GM12878 (cell line): ENCODE results near the gene PMM2. TPM values are rescaled to one million over a fixed set of nuclear protein-coding genes. Genes with fewer than 3 reads are reported as not detected.

ENCODE experiments used
- ATAC-seq: fragments of 200-7000 bp; cut with Tn5 transposase; 3 replicates; pipeline ENCODE4 v1.9.1; 2020; ENCODE audit warnings: mild to moderate bottlenecking, moderate library complexity
- BruUV-seq: library from RNA; stranded (reverse); fragments of 400-500 nt; replicated peaks from 2 replicates; lab custom pipeline; 2021; lab: Mats Ljungman, UMichigan
- CTCF ChIA-PET: fragments of 300-600 bp; sonication (Branson Sonifier 250); formaldehyde crosslinking; extraction: SDS; loops from one replicate; lab custom pipeline; 2021; ENCODE audit warnings: inconsistent platforms; lab: Yijun Ruan, JAX
- POLR2A ChIA-PET: fragments of 350-600 bp; formaldehyde crosslinking; extraction: SDS; loops from one replicate; lab custom pipeline; 2021; ENCODE audit warnings: inconsistent platforms; lab: Charles Lee
- RAD21 ChIA-PET: fragments of 300-600 bp; sonication (Branson Sonifier 250); formaldehyde crosslinking; loops from one replicate; lab custom pipeline; 2023; ENCODE audit warnings: antibody characterized with exemption; ENCODE audit not compliant: unreplicated experiment; lab: Charles Lee
- SMC1A ChIA-PET: fragments of 300-600 bp; sonication (Branson Sonifier 250); formaldehyde crosslinking; loops from one replicate; lab custom pipeline; 2023; ENCODE audit not compliant: unreplicated experiment, uncharacterized antibody; lab: Charles Lee
- DNase-seq: peaks from one replicate; pipeline ENCODE4 v3.0.0-alpha.2; 2011; ENCODE audit warnings: low read depth, low spot score
- FAIRE-seq: peaks from 3 replicates; lab custom pipeline; 2011; peaks lifted over from hg19 to GRCh38; lab: Jason Lieb, UNC
- H2AFZ ChIP-seq: 2 replicates; pipeline ENCODE4 v1.6.0; 2011; ENCODE audit warnings: low read depth, low read length, control low read depth; ENCODE audit not compliant: control insufficient read depth
- H3K27ac ChIP-seq: 2 replicates; pipeline ENCODE4 v1.5.1; 2011; ENCODE audit warnings: control low read depth; ENCODE audit not compliant: control insufficient read depth, insufficient read depth
- H3K27me3 ChIP-seq, 2 experiments: replicated peaks in 1 of 2; 2 replicates each; pipeline versions ENCODE4 v1.6.0 to v1.6.1; 2011; ENCODE audit warnings: low read length in 1 of 2; ENCODE audit not compliant: control insufficient read depth in 2 of 2, insufficient read depth in 2 of 2
- H3K36me3 ChIP-seq, 2 experiments: 2 replicates each; pipeline ENCODE4 v1.5.1; 2011; ENCODE audit warnings: low read length in 1 of 2; ENCODE audit not compliant: control insufficient read depth in 2 of 2, insufficient read depth in 2 of 2
- H3K4me1 ChIP-seq: 2 replicates; pipeline ENCODE4 v1.6.1; 2011; ENCODE audit warnings: mild to moderate bottlenecking, low read length, moderate library complexity, mixed read lengths; ENCODE audit not compliant: control insufficient read depth, insufficient read depth
- H3K4me2 ChIP-seq: 2 replicates; pipeline ENCODE4 v1.6.0; 2011; ENCODE audit warnings: control low read depth; ENCODE audit not compliant: control insufficient read depth, insufficient read depth
- H3K4me3 ChIP-seq: fragments of 200-600 bp; sonication (generic); 2 replicates; pipeline ENCODE4 v1.5.1; 2016
- H3K79me2 ChIP-seq: 2 replicates; pipeline ENCODE4 v1.6.0; 2011; ENCODE audit warnings: low read length; ENCODE audit not compliant: control insufficient read depth, insufficient read depth
- H3K9ac ChIP-seq: 2 replicates; pipeline ENCODE4 v1.8.0; 2011; ENCODE audit warnings: low read length, control low read depth, mixed read lengths; ENCODE audit not compliant: control insufficient read depth, insufficient read depth
- H3K9me3 ChIP-seq: replicated peaks from 3 replicates; pipeline ENCODE4 v1.5.1; 2011; ENCODE audit warnings: mild to moderate bottlenecking, low read length; ENCODE audit not compliant: control insufficient read depth, insufficient read depth
- H4K20me1 ChIP-seq: 2 replicates; pipeline ENCODE4 v1.6.0; 2011; ENCODE audit not compliant: control insufficient read depth, insufficient read depth
- ELK1 ChIP-seq: IDR thresholded peaks from 2 replicates; pipeline ENCODE4 v1.6.1; 2012; ENCODE audit warnings: low read depth, low read length, improper control_type of control experiment
- SREBF1 ChIP-seq: IDR thresholded peaks from 2 replicates; pipeline ENCODE4 v1.6.1; 2012; ENCODE audit warnings: mild to moderate bottlenecking, low read length
- TCF7 ChIP-seq: IDR thresholded peaks from 2 replicates; pipeline ENCODE4 v1.6.1; 2014; ENCODE audit warnings: antibody characterized with exemption, borderline replicate concordance
- USF1 ChIP-seq: IDR thresholded peaks from 2 replicates; pipeline ENCODE4 v1.6.1; 2011; ENCODE audit warnings: borderline replicate concordance, low read depth, mild to moderate bottlenecking, moderate library complexity, mixed read lengths, low read length; ENCODE audit not compliant: insufficient read depth; ENCODE audit errors: extremely low read length
- WGBS: methylation state at CpG from one replicate; pipeline ENCODE4 v1.1.6; 2016; ENCODE audit warnings: low lambda C conversion rate; ENCODE audit not compliant: insufficient replicate concordance, insufficient coverage; ENCODE audit errors: missing lambda C conversion rate; 5-methylcytosine and 5-hydroxymethylcytosine counted together
- in situ Hi-C: fragments of 300-500 bp; cut with MboI; formaldehyde crosslinking; loops from 9 replicates; pipeline ENCODE4 v1.14.3; 2018; ENCODE audit warnings: mixed read lengths
- intact Hi-C: fragments of 100-400 bp; cut with micrococcal nuclease; formaldehyde crosslinking; loops from one replicate; pipeline ENCODE4 v1.14.2; 2022; ENCODE audit not compliant: unreplicated experiment
- polyA plus RNA-seq, 11 experiments: library from polyadenylated mRNA; depleted of rRNA in 4 of 11; unstranded in 6 of 11; stranded (reverse) in 5 of 11; fragments of >200 nt; fragmentation: Nextera tagmentation in 4 of 11; fragmentation: Illumina TruSeq in 1 of 11; extraction: Ambion mirVana in 4 of 11; extraction: Trizol in 1 of 11; gene quantifications; 1 replicate in 1 of 11; 2 replicates in 10 of 11; pipeline versions ENCODE4 v1.2.1 to v1.2.3, GENCODE V29; 2011 to 2016; ENCODE audit warnings: inconsistent platforms in 2 of 11, missing spikeins in 2 of 11, low read depth in 1 of 11
- total RNA-seq, 4 experiments: library from RNA; depleted of rRNA in 3 of 4; stranded (reverse); fragments of >200 nt in 3 of 4; fragmentation: Illumina TruSeq in 1 of 4; extraction: Trizol in 1 of 4; gene quantifications; 2 replicates each; pipeline versions ENCODE4 v1.2.1 to v1.2.3, GENCODE V29; 2013 to 2021

Gene PMM2
- total and polyA plus RNA-seq, 10 of the 15 experiments (the other 5 are each of a cell fraction or from before 2014, with no cell fraction given): 22.6 to 69.4 (median 52.3) TPM

GRCh38 chr16:8864480-8865110, 67.0 kb downstream of the PMM2 start:
- ChIA-PET POLR2A (interaction anchor here (0.6 to 0.8 kb wide), 2 partner anchors 8 to 78 kb away, joined by 3 to 7 read pairs; no protein-coding TSS in a partner anchor), SMC1A (interaction anchor here (0.8 kb wide), 1 partner anchor 17 kb away, joined by 3 read pairs; the partner anchor contains the start of gene LITAFD), CTCF (interaction anchor here (1.6 kb wide), 2 partner anchors 9 to 16 kb away, joined by 5 to 6 read pairs; no protein-coding TSS in a partner anchor), RAD21 (interaction anchor here (1.4 to 1.6 kb wide), 2 partner anchors 16 to 27 kb away, joined by 4 read pairs; no protein-coding TSS in a partner anchor)
- Histone ChIP-seq H4K20me1 (peaks cover 8% of the 10 kb centered on the region), H3K27ac (no peak overlapping the region), H3K9me3 (no peaks in the 10 kb centered on the region; the same call in 2 of the 3 replicates), H3K9ac (no peak overlapping the region), H3K36me3 (peaks cover 5 to 13% of the 10 kb centered on the region in 2 experiments; a peak in 2 of 4 replicates), H3K27me3 (no peaks in the 10 kb centered on the region), H3K4me1 (peaks cover 8% of the 10 kb centered on the region), H2AFZ (no peak overlapping the region), H3K4me2 (no peak overlapping the region; the same call in 1 of the 2 replicates), H3K4me3 (no peak overlapping the region), H3K79me2 (peaks cover 73% of the 10 kb centered on the region)
- intact Hi-C loops (no loop called here), in situ Hi-C loops (no loop called here)
- ATAC-seq (no peak), FAIRE-seq (no peak), DNase-seq (no peak)
- TF ChIP-seq ELK1 (no peak), USF1 (no peak), TCF7 (no peak), SREBF1 (no peak)
- 66% methylated on average over 13 of the region's 13 CpGs for WGBS
- no TSS peak for BruUV-seq
